WTC11 (cell line): ENCODE results near the gene TMEM9. TPM values are rescaled to one million over a fixed set of nuclear protein-coding genes. Genes with fewer than 3 reads are reported as not detected.

Source experiments
- ATAC-seq: fragments of 200-7000 bp; cut with Tn5 transposase; 2 replicates; pipeline ENCODE4 v1.10.0; 2021; ENCODE audit warnings: mild to moderate bottlenecking, moderate library complexity
- CTCF ChIA-PET: fragments of 300-600 bp; sonication (Branson Sonifier 250); formaldehyde crosslinking; loops from one replicate; lab custom pipeline; 2021; ENCODE audit warnings: antibody characterized with exemption; lab: Charles Lee
- POLR2A ChIA-PET: fragments of 350-600 bp; sonication (Branson Sonifier 250); formaldehyde crosslinking; loops from one replicate; lab custom pipeline; 2021; ENCODE audit warnings: antibody characterized with exemption; lab: Charles Lee
- DNase-seq: peaks from one replicate; pipeline ENCODE4 v3.0.0; 2021; ENCODE audit warnings: low spot score
- H3K27ac Mint-ChIP-seq: 2 replicates; pipeline ENCODE4 v1.8.0; 2021; ENCODE audit warnings: mixed read lengths
- H3K27me3 Mint-ChIP-seq: 2 replicates; pipeline ENCODE4 v1.8.0; 2021; ENCODE audit warnings: low read depth, mild to moderate bottlenecking, moderate library complexity, mixed read lengths
- H3K36me3 Mint-ChIP-seq: 2 replicates; pipeline ENCODE4 v1.8.0; 2021; ENCODE audit warnings: mixed read lengths
- H3K4me1 Mint-ChIP-seq: 2 replicates; pipeline ENCODE4 v1.8.0; 2022; ENCODE audit warnings: mixed read lengths
- H3K4me3 Mint-ChIP-seq: 2 replicates; pipeline ENCODE4 v1.8.0; 2021; ENCODE audit warnings: mild to moderate bottlenecking, moderate library complexity, mixed read lengths
- H3K9me3 Mint-ChIP-seq: 2 replicates; pipeline ENCODE4 v1.8.0; 2021; ENCODE audit warnings: mixed read lengths
- ARID4B ChIP-seq: sonication (generic); formaldehyde crosslinking; IDR thresholded peaks from 2 replicates; pipeline ENCODE4 v1.8.0; 2023; ENCODE audit warnings: missing genetic modification reagents, mild to moderate bottlenecking, borderline replicate concordance
- CTCF ChIP-seq: fragments of 200-600 bp; IDR thresholded peaks from 2 replicates; pipeline ENCODE4 v1.8.0; 2022; ENCODE audit warnings: antibody characterized with exemption
- total RNA-seq: library from RNA; stranded (reverse); gene quantifications from 3 replicates; pipeline ENCODE4 v1.2.3, GENCODE V29; 2021

Gene TMEM9
- total RNA-seq, 1 experiment from 2014 or later: 97.5 TPM

- peaks cover 6% of the 10 kb centered on the region; the same call in 1 of the 2 replicates for H3K4me1 Mint-ChIP-seq
- no peaks in the 10 kb centered on the region for H3K9me3 Mint-ChIP-seq
- H3K36me3 Mint-ChIP-seq: no peaks in the 10 kb centered on the region
- H3K27ac Mint-ChIP-seq: no peak overlapping the region
- no peak overlapping the region for H3K4me3 Mint-ChIP-seq
- POLR2A ChIA-PET: interaction anchor here (0.5 to 1.1 kb wide), 2 partner anchors 9 to 27 kb away, joined by 3 to 4 read pairs; no protein-coding TSS in a partner anchor
- peak; percentile 97 for ATAC-seq
- CTCF ChIA-PET: interaction anchor here (0.5 to 3.3 kb wide), 47 partner anchors 9 to 501 kb away, joined by 3 to 124 read pairs (median 4); partner anchors contain the start of genes ASCL5, CACNA1S, KIF21B and TMEM9
- peak; percentile 76 for DNase-seq
- no peaks in the 10 kb centered on the region for H3K27me3 Mint-ChIP-seq
- TF ChIP-seq CTCF: peak; percentile 35; the same call in 1 of the 2 replicates
- TF ChIP-seq ARID4B (CRISPR knock-in tag): no peak
Measured at GRCh38 chr1:201085902-201086735, 68.2 kb downstream of the TMEM9 start.

Other genes starting within 250 kb of the TMEM9 start
- gene KIF21B, start 130.8 kb downstream of the TMEM9 start, total RNA-seq: 17.8 to 19.4 TPM (median 18.0 TPM) in 3 replicates
- gene CACNA1S, start 42.0 kb downstream of the TMEM9 start, total RNA-seq: 0.02 to 0.09 TPM (median 0.07 TPM) in 3 replicates
- gene ASCL5, start 27.3 kb downstream of the TMEM9 start, total RNA-seq: 0.18 to 0.53 TPM (median 0.31 TPM) in 3 replicates
- 0.11 TPM in 1 of 3 replicates, not detected in the others for gene IGFN1, start 36.4 kb upstream of the TMEM9 start, total RNA-seq
- gene PKP1, start 129.0 kb upstream of the TMEM9 start, total RNA-seq: 0.18 to 0.41 TPM (median 0.24 TPM) in 3 replicates
- 6.1 to 10.1 TPM (median 7.9 TPM) in 3 replicates for gene TNNT2, start 223.2 kb upstream of the TMEM9 start, total RNA-seq
- 14.5 to 15.6 TPM (median 14.9 TPM) in 3 replicates for gene LAD1, start 244.8 kb upstream of the TMEM9 start, total RNA-seq